GM12873 (cell line): ENCODE results near the gene IL1RAPL1.

Experiments
- CTCF ChIP-seq: IDR thresholded peaks from 2 replicates; pipeline ENCODE4 v1.5.1; 2012; ENCODE audit warnings: low read depth, mild to moderate bottlenecking, moderate library complexity, low read length, control low read depth; ENCODE audit not compliant: insufficient read depth; ENCODE audit errors: missing control alignments

Gene IL1RAPL1

DNA sequence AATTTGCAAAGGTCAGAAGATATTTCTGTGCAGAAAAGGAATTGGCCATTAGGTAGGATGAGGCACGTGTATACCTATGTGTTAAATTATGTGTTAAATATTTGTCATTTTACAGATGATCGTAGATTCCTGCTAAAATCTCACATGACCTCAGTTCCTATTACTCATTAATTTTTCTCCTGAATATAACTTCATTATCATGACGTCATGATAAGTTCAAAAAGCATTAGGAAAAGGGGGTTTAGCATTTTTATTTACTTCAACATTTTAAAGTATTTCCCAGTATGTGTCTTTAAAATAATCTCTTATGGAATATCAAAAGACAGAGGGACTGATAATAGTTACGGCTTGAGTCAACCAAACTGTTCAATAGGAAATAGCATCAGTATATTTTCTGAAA is 372.8 kb downstream of the IL1RAPL1 start:
- TF ChIP-seq CTCF: no peak

DNA sequence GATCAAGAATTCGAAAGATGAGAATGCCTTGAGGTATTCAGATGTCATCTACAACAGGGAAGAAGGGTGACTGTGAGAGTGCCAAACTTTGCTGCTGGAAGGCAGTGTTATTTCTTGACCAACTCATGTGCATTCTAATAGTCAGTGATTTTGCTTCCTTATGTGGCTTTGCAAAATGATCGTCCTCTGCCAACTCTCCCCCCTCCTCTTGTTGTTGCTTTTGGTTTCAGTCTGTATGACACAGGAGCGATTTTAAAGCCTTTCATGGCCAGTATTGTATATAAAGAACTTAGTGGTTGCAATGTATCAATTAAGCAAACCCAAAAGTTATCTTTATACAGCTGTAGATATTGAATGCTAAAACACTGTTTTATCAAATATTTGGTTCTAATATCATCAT is 379.1 kb downstream of the IL1RAPL1 start:
- TF ChIP-seq CTCF: no peak

DNA sequence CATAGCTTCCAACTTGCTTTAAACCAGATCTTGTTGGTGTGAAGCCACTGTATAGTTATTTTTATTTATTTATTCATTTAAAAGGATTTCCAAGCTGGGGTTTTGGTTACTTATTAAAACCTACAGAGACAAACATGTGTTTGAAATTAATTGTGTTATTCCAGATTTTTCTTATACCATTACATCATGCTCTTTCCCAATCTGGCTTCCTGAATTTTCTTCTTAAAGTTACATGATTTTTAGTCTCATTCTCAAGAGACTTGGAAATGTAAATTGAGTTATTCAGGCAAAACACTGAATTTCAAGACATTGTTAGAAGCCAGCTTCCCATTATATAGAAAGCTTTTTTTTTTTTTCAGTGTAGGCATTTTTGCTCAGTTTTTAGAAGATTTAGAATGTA is 381.9 kb downstream of the IL1RAPL1 start:
- TF ChIP-seq CTCF: no peak

DNA sequence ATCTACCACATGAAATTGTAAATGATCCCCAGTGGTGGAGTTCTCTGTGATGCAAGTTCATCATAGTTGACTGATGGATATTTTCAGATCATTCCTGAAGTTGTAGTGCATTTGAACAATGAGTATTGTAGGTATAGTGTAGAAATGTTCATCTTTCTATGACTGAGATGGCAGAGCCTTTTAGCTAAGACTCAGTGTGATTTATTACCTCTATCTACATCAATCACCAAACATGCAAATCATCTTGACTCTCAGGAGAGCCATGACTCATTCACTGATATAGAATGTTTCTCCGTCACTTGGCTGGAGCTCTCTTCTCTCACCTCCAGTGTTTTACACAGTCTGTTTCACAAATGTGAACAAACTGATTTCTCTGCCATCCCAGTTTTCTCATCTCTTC is 392.6 kb downstream of the IL1RAPL1 start:
- TF ChIP-seq CTCF: no peak

- TF ChIP-seq CTCF: no peak
These were observed 394.7 kb downstream of the IL1RAPL1 start for GRCh38 chrX:28981952-28982351.

- no peak for TF ChIP-seq CTCF
These were observed 401.0 kb downstream of the IL1RAPL1 start for GRCh38 chrX:28988246-28988645.

GRCh38 chrX:28997706-28998463 is 410.6 kb downstream of the IL1RAPL1 start:
- TF ChIP-seq CTCF: no peak
